CD14-positive monocyte (primary cell): ENCODE data around the gene DVL2. TPM values are rescaled to one million over a fixed set of nuclear protein-coding genes. Genes with fewer than 3 reads are reported as not detected.

ENCODE experiments used
- DNase-seq, 3 donors: peaks; one replicate each; pipeline ENCODE4 v3.0.0-alpha.2; 2011 to 2022
- H2AFZ ChIP-seq: 2 replicates; pipeline ENCODE4 v1.6.0; 2012; ENCODE audit warnings: mild to moderate bottlenecking, low read depth, low read length, inconsistent platforms; ENCODE audit not compliant: insufficient read depth, poor library complexity, severe bottlenecking
- H3K27ac ChIP-seq, 2 donors: 1 replicate in 1 of 2; 2 replicates in 1 of 2; pipeline ENCODE4 v1.5.1; 2012 to 2013; ENCODE audit warnings: low read length in 2 of 2, control low read depth in 1 of 2, inconsistent platforms in 1 of 2, low read depth in 1 of 2, mild to moderate bottlenecking in 1 of 2
- H3K27me3 ChIP-seq, 2 donors: one replicate each; pipeline versions ENCODE4 v1.6.0 to v1.6.1; 2011 to 2013; ENCODE audit warnings: low read length in 2 of 2; ENCODE audit not compliant: control insufficient read depth in 2 of 2, insufficient read depth in 2 of 2
- H3K36me3 ChIP-seq, 2 donors: replicated peaks in 1 of 2; 1 replicate in 1 of 2; 2 replicates in 1 of 2; pipeline versions ENCODE4 v1.5.1 to v1.6.1; 2012 to 2013; ENCODE audit warnings: low read length in 2 of 2, control low read depth in 1 of 2, inconsistent platforms in 1 of 2, mild to moderate bottlenecking in 1 of 2; ENCODE audit not compliant: insufficient read depth in 2 of 2, control insufficient read depth in 1 of 2
- H3K4me1 ChIP-seq, 2 donors: 1 replicate in 1 of 2; 2 replicates in 1 of 2; pipeline versions ENCODE4 v1.5.1 to v1.6.1; 2012 to 2013; ENCODE audit warnings: low read length in 2 of 2, control low read depth in 1 of 2, inconsistent platforms in 1 of 2, mild to moderate bottlenecking in 1 of 2, moderate library complexity in 1 of 2; ENCODE audit not compliant: insufficient read depth in 2 of 2, control insufficient read depth in 1 of 2
- H3K4me2 ChIP-seq: replicated peaks from 2 replicates; pipeline ENCODE3; 2012; ENCODE audit warnings: low read length, moderate library complexity, mild to moderate bottlenecking; ENCODE audit not compliant: poor library complexity, severe bottlenecking; ENCODE audit errors: extremely low read depth
- H3K4me3 ChIP-seq, 3 experiments: fragments of 200-600 bp in 1 of 3; sonication (generic) in 1 of 3; replicated peaks in 1 of 3; 1 replicate in 2 of 3; 2 replicates in 1 of 3; pipeline ENCODE4 v1.5.1; 2011 to 2013; ENCODE audit warnings: low read length in 3 of 3, mild to moderate bottlenecking in 3 of 3, control low read depth in 2 of 3, low read depth in 2 of 3, inconsistent platforms in 1 of 3, moderate library complexity in 1 of 3
- H3K79me2 ChIP-seq: 2 replicates; pipeline ENCODE4 v1.6.0; 2012; ENCODE audit warnings: mild to moderate bottlenecking, control low read depth, inconsistent platforms, low read length, moderate library complexity; ENCODE audit not compliant: insufficient read depth
- H3K9ac ChIP-seq: 2 replicates; pipeline ENCODE4 v1.6.0; 2017; ENCODE audit warnings: low read length, mild to moderate bottlenecking; ENCODE audit not compliant: insufficient read depth, poor library complexity, severe bottlenecking
- H3K9me3 ChIP-seq, 2 donors: replicated peaks in 1 of 2; 1 replicate in 1 of 2; 2 replicates in 1 of 2; pipeline versions ENCODE4 v1.5.1 to v1.6.1; 2012 to 2013; ENCODE audit warnings: low read length in 2 of 2, control low read depth in 1 of 2; ENCODE audit not compliant: control insufficient read depth in 1 of 2, insufficient read depth in 1 of 2
- H4K20me1 ChIP-seq: 2 replicates; pipeline ENCODE4 v1.6.0; 2012; ENCODE audit warnings: mild to moderate bottlenecking, low read length, control low read depth, moderate library complexity; ENCODE audit not compliant: insufficient read depth
- H3K27ac Mint-ChIP-seq, 7 donors: one replicate each; pipeline ENCODE4 v1.8.0; 2020; ENCODE audit warnings: mild to moderate bottlenecking in 7 of 7, mixed read lengths in 7 of 7, moderate library complexity in 6 of 7, inconsistent platforms in 2 of 7
- H3K27me3 Mint-ChIP-seq, 3 donors: one replicate each; pipeline ENCODE4 v1.8.0; 2021 to 2022; ENCODE audit warnings: low read depth in 3 of 3, mild to moderate bottlenecking in 3 of 3, mixed read lengths in 3 of 3, moderate library complexity in 3 of 3, inconsistent platforms in 1 of 3
- H3K36me3 Mint-ChIP-seq, 2 donors: one replicate each; pipeline ENCODE4 v1.8.0; 2020; ENCODE audit warnings: mixed read lengths in 2 of 2, inconsistent platforms in 1 of 2, mild to moderate bottlenecking in 1 of 2
- H3K4me1 Mint-ChIP-seq: one replicate; pipeline ENCODE4 v1.8.0; 2020; ENCODE audit warnings: mild to moderate bottlenecking, mixed read lengths
- H3K4me3 Mint-ChIP-seq, 2 donors: one replicate each; pipeline ENCODE4 v1.8.0; 2020; ENCODE audit warnings: mild to moderate bottlenecking in 2 of 2, mixed read lengths in 2 of 2, moderate library complexity in 1 of 2
- H3K9me3 Mint-ChIP-seq, 7 donors: one replicate each; pipeline ENCODE4 v1.8.0; 2020 to 2022; ENCODE audit warnings: mixed read lengths in 7 of 7, mild to moderate bottlenecking in 6 of 7, moderate library complexity in 6 of 7, inconsistent platforms in 2 of 7
- CTCF ChIP-seq: fragments of 200-600 bp; IDR thresholded peaks from one replicate; pipeline ENCODE4 v1.8.0; 2022; ENCODE audit warnings: antibody characterized with exemption, mild to moderate bottlenecking
- WGBS: methylation state at CpG from one replicate; pipeline ENCODE4 v1.1.5; 2013; ENCODE audit warnings: missing lambda C conversion rate; ENCODE audit not compliant: insufficient coverage; 5-methylcytosine and 5-hydroxymethylcytosine counted together
- intact Hi-C, 2 donors: fragments of 100-400 bp; cut with micrococcal nuclease; formaldehyde crosslinking; loops; one replicate each; pipeline versions ENCODE4 v1.15.0 to v1.15.1; 2023
- polyA plus RNA-seq, 3 donors: library from polyadenylated mRNA; depleted of rRNA in 1 of 3; unstranded in 2 of 3; stranded (reverse) in 1 of 3; fragments of 300-500 nt in 2 of 3; fragments of >200 nt in 1 of 3; fragmentation: Illumina TruSeq in 2 of 3; gene quantifications; 1 replicate in 2 of 3; 2 replicates in 1 of 3; pipeline ENCODE4 v1.2.3, GENCODE V29; 2012 to 2021

The DVL2 gene
- polyA plus RNA-seq, 3 donors: 6.7 to 7.8 (median 7.0) TPM

DNA sequence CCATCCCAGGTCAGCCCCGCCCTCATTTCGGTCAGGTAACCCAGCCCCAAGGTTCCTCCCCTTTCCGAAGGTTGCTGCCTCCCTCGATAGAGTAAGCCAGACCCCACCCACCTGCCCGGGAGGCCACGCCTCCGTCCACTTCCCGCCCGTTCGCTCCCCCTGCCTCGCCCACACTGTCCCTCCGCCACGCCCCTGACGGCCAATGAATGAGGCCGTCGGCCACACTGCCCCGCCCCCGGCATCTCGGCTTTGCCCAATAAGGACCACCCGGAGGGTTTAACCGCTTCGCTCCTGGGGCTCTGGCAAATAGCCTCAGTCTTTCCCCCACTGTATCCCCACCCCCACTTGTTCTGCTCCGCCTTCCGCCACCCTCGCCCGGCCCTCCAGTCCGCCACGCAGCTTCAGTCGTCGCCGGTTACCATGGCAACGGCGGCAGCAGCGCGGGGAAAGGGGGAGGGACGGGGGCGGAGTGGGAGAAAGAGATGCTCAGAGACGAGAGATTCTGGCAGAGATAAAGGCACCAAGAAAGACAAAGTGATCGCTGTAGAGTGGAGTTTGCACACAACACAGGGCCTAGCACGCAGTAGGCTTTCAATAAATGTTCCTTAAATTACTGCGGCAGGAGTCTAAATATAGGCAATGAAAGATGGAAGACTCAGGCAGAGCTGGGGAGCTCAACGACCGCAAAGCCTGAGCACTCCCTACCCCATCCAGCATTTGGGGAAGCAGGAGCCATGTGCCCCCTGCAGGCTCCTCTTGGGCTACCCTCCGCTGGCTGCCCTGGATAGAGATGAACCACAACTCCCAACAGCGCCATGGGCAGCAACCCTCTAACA is 19.8 kb downstream of the DVL2 start:
- Histone ChIP-seq H3K4me1 (peaks cover 56 to 59% of the 10 kb centered on the region in 2 donors), H3K4me3 (peak overlapping the region; percentile 46 to 83 (median 62)), H4K20me1 (peaks cover 52% of the 10 kb centered on the region), H3K27me3 (no peaks in the 10 kb centered on the region), H2AFZ (no peak overlapping the region), H3K4me2 (peak overlapping the region; percentile 78), H3K36me3 (no peaks in the 10 kb centered on the region), H3K79me2 (peaks cover 63% of the 10 kb centered on the region), H3K9me3 (no peaks in the 10 kb centered on the region), H3K9ac (peak overlapping the region; percentile 39), H3K27ac (peak overlapping the region; percentile 69 to 71)
- peak overlapping the region; percentile 89 to 90 for H3K4me3 Mint-ChIP-seq
- WGBS: 0% methylated on average over 31 of the region's 45 CpGs
- H3K27me3 Mint-ChIP-seq: peaks cover 1 to 11% (median 3%) of the 10 kb centered on the region in 3 donors
- peaks cover 66% of the 10 kb centered on the region for H3K4me1 Mint-ChIP-seq
- peak; percentile 50 for TF ChIP-seq CTCF
- H3K9me3 Mint-ChIP-seq: no peaks in the 10 kb centered on the region
- intact Hi-C loops: loop anchor here in 1 of 2 donors (2.0 to 10.0 kb wide), 3 partner anchors 20 to 190 kb away; partner anchors contain the start of genes CTDNEP1, DVL2, ELP5 and NLGN2
- H3K36me3 Mint-ChIP-seq: peaks cover 4 to 12% of the 10 kb centered on the region in 2 donors
- peak overlapping the region; percentile 91 to 100 (median 99) for H3K27ac Mint-ChIP-seq
- DNase-seq: peak; percentile 91 to 96 (median 92)

GRCh38 chr17:7213895-7214299 is 20.4 kb downstream of the DVL2 start:
- Mint-ChIP-seq H3K4me1 (peaks cover 60% of the 10 kb centered on the region), H3K4me3 (peak overlapping the region; percentile 89 to 90), H3K27ac (peak overlapping the region; percentile 91 to 100 (median 99)), H3K36me3 (peaks cover 4 to 14% of the 10 kb centered on the region in 2 donors), H3K27me3 (peaks cover 0 to 11% (median 3%) of the 10 kb centered on the region in 3 donors), H3K9me3 (no peaks in the 10 kb centered on the region)
- intact Hi-C loops: loop anchor here in 1 of 2 donors (2.0 to 10.0 kb wide), 2 partner anchors 21 to 191 kb away; partner anchors contain the start of genes DVL2, NLGN2 and TMEM256
- Histone ChIP-seq H3K27me3 (no peaks in the 10 kb centered on the region), H3K4me2 (peak overlapping the region; percentile 78), H4K20me1 (peaks cover 58% of the 10 kb centered on the region), H3K9ac (peak overlapping the region; percentile 39), H2AFZ (no peak overlapping the region), H3K4me3 (peak overlapping the region; percentile 46 to 83 (median 62)), H3K79me2 (peaks cover 68% of the 10 kb centered on the region), H3K9me3 (no peaks in the 10 kb centered on the region), H3K4me1 (peaks cover 50 to 53% of the 10 kb centered on the region in 2 donors), H3K27ac (peak overlapping the region; percentile 69 to 71), H3K36me3 (no peaks in the 10 kb centered on the region)
- TF ChIP-seq CTCF: peak; percentile 36
- DNase-seq: peak; percentile 86 to 94 (median 89)
- 1% methylated on average over 10 of the region's 15 CpGs for WGBS
